Activated CD8-positive, alpha-beta T cell treated with anti-CD3 and anti-CD28 coated beads for 36 hours (primary cell): ENCODE data around the gene SPNS2. TPM values are rescaled to one million over a fixed set of nuclear protein-coding genes. Genes with fewer than 3 reads are reported as not detected.
A peak's percentile ranks its signal among the peaks of the same experiment; 100 is the strongest.

Source experiments
- ATAC-seq: fragments of 200-7000 bp; cut with Tn5 transposase; one replicate; pipeline ENCODE4 v1.10.0; 2021; ENCODE audit warnings: mild to moderate bottlenecking, moderate library complexity
- CTCF ChIA-PET: fragments of 350-600 bp; sonication (Branson Sonifier 250); formaldehyde crosslinking; loops from one replicate; lab custom pipeline; 2021; ENCODE audit warnings: antibody characterized with exemption; lab: Charles Lee
- POLR2A ChIA-PET: fragments of 350-600 bp; sonication (Branson Sonifier 250); formaldehyde crosslinking; loops from one replicate; lab custom pipeline; 2021; ENCODE audit warnings: antibody characterized with exemption; lab: Charles Lee
- DNase-seq: peaks from one replicate; pipeline ENCODE4 v3.0.0-alpha.2; 2020
- H3K27ac Mint-ChIP-seq: one replicate; pipeline ENCODE4 v1.8.0; 2021; ENCODE audit warnings: mild to moderate bottlenecking, mixed read lengths
- H3K27me3 Mint-ChIP-seq: one replicate; pipeline ENCODE4 v1.8.0; 2021; ENCODE audit warnings: mixed read lengths
- H3K36me3 Mint-ChIP-seq: one replicate; pipeline ENCODE4 v1.8.0; 2021; ENCODE audit warnings: low read depth, mixed read lengths
- H3K4me1 Mint-ChIP-seq: one replicate; pipeline ENCODE4 v1.8.0; 2021; ENCODE audit warnings: low read depth, mixed read lengths
- H3K4me3 Mint-ChIP-seq: one replicate; pipeline ENCODE4 v1.8.0; 2021; ENCODE audit warnings: mild to moderate bottlenecking, moderate library complexity, mixed read lengths
- H3K9me3 Mint-ChIP-seq: one replicate; pipeline ENCODE4 v1.8.0; 2021; ENCODE audit warnings: mixed read lengths
- intact Hi-C: fragments of 100-400 bp; cut with micrococcal nuclease; formaldehyde crosslinking; loops from one replicate; pipeline ENCODE4 v1.10.0; 2022
- total RNA-seq, 2 experiments: library from RNA; stranded (reverse); gene quantifications; one replicate each; pipeline ENCODE4 v1.2.3, GENCODE V29; 2021
- TF ChIP-seq, protein P1 (sequence below): fragments of 200-600 bp; IDR thresholded peaks from one replicate; pipeline ENCODE4 v1.8.0; 2022; ENCODE audit warnings: antibody characterized with exemption, mild to moderate bottlenecking

Gene SPNS2
- total RNA-seq, 2 experiments from 2014 or later: 0.95 to 1.2 TPM

DNA sequence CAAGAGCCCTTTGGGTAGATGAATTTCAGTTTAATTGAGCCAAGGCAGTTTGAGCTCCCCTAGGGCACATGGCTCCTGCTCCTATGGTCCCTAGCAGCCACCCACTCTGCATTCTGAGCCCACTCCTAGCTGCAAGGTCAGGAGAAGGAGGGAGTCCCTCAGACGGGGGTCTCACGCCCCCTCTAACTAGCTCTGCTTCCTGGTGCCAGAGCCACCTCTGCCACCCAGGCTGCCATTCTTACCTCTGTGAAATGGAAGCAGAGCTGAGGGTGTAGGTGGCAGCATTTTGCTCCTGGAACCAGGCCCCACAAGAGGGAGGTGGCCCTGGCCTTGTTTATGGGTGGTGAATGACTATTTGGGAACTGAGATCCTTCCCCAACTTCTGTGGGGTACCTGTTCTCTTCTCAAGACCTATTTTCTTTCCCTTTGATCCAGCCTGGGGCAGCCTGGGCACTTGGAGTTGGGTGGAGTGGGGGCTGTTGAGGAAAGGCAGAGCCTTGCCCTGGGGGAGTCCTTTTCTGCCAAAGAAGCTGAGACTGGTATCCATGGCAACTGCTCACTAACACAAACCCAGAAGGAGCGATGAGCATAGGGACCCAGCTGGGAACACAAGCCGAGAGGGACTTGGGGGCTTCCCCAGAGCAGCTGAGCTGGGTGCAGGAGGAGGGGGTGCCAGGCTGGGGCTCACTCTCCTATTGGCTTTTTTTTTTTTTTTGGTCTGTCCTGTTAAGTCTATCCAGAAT is 4.8 kb downstream of the SPNS2 start:
- H3K27ac Mint-ChIP-seq: no peak overlapping the region
- no peak for DNase-seq
- intact Hi-C loops: no loop called here
- ChIA-PET CTCF (interaction anchor here (1.2 kb wide), 1 partner anchor 33 kb away, joined by 3 read pairs; no protein-coding TSS in a partner anchor), POLR2A (interaction anchor here (1.0 kb wide), 1 partner anchor 33 kb away, joined by 3 read pairs; no protein-coding TSS in a partner anchor)
- H3K9me3 Mint-ChIP-seq: no peaks in the 10 kb centered on the region
- peaks cover 33% of the 10 kb centered on the region for H3K4me1 Mint-ChIP-seq
- peaks cover 28% of the 10 kb centered on the region for H3K27me3 Mint-ChIP-seq
- no peaks in the 10 kb centered on the region for H3K36me3 Mint-ChIP-seq
- ATAC-seq: no peak
- no peak overlapping the region for H3K4me3 Mint-ChIP-seq
- TF ChIP-seq, protein P1, sequence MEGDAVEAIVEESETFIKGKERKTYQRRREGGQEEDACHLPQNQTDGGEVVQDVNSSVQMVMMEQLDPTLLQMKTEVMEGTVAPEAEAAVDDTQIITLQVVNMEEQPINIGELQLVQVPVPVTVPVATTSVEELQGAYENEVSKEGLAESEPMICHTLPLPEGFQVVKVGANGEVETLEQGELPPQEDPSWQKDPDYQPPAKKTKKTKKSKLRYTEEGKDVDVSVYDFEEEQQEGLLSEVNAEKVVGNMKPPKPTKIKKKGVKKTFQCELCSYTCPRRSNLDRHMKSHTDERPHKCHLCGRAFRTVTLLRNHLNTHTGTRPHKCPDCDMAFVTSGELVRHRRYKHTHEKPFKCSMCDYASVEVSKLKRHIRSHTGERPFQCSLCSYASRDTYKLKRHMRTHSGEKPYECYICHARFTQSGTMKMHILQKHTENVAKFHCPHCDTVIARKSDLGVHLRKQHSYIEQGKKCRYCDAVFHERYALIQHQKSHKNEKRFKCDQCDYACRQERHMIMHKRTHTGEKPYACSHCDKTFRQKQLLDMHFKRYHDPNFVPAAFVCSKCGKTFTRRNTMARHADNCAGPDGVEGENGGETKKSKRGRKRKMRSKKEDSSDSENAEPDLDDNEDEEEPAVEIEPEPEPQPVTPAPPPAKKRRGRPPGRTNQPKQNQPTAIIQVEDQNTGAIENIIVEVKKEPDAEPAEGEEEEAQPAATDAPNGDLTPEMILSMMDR: no peak

DNA sequence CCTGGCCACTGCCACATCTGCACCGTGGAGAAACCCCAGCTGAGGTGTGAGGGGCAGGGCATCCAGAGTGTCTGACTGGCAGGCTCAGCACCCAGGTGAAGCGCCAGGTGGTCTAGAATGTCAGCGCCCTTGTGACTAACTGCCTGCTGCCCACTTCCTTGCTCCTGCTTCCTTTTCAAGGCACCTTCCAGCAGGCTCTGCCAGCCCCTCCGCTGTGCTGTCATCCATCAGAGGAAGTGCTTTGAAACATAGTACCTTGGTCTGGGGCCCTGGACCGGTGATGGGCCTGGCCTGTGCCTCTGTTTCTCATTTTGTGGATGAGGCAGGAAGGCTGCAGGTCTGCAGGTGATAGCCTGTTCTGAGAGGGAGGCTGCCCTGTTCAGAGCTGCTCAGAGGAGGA is 5.5 kb downstream of the SPNS2 start:
- Mint-ChIP-seq H3K4me1 (peaks cover 40% of the 10 kb centered on the region), H3K36me3 (no peaks in the 10 kb centered on the region), H3K9me3 (no peaks in the 10 kb centered on the region), H3K27ac (no peak overlapping the region), H3K27me3 (peaks cover 28% of the 10 kb centered on the region), H3K4me3 (no peak overlapping the region)
- DNase-seq (peak; percentile 38), ATAC-seq (peak; percentile 57)
- TF ChIP-seq, protein P1: no peak
- CTCF ChIA-PET: interaction anchor here (1.2 to 1.4 kb wide), 4 partner anchors 34 to 83 kb away, joined by 3 to 9 read pairs (median 4); no protein-coding TSS in a partner anchor
- intact Hi-C loops: no loop called here
- POLR2A ChIA-PET: interaction anchor here (0.6 to 1.6 kb wide), 3 partner anchors 11 to 48 kb away, joined by 3 to 4 read pairs (median 4); no protein-coding TSS in a partner anchor

- H3K27me3 Mint-ChIP-seq: peaks cover 20% of the 10 kb centered on the region
- no peak for ATAC-seq
- no peak overlapping the region for H3K27ac Mint-ChIP-seq
Measured at GRCh38 chr17:4505187-4505586, 6.5 kb downstream of the SPNS2 start.

DNA sequence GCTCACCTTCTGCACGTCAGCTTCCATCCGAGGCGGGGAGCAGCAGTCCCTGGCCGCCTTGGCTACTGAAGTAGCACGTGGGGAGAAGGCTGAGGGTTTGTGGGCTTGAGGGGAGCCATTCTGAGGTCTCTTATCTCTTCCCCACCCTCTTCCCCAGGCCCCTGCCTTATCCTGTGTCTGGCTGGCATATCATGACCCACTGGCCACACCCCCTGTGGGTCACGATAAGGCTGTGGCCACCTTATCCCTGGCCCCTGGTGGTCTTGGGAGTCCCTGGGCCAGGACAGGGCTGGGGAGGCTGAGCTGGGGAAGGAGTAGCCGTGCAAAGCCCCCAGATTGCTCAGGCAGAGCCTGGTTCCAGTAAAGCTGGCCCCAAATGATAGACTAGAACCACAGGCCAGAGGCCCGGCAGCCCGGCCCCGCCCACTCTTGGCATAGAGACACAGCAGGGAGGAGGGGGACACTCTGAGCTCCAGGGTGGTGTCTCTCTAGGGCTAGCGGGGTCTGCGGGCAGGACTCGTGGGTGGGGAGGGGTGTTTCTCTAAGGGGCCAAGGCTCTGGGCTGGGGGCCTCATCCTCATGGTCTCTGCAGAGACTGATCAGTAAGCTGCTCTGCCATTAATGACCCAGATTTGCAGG is 7.6 kb downstream of the SPNS2 start:
- DNase-seq (no peak), ATAC-seq (no peak)
- Mint-ChIP-seq H3K27me3 (peaks cover 9% of the 10 kb centered on the region), H3K9me3 (no peaks in the 10 kb centered on the region), H3K36me3 (no peaks in the 10 kb centered on the region), H3K4me3 (no peak overlapping the region), H3K4me1 (peaks cover 31% of the 10 kb centered on the region), H3K27ac (no peak overlapping the region)
- TF ChIP-seq, protein P1: no peak
- intact Hi-C loops: no loop called here
- CTCF ChIA-PET: interaction anchor here (1.1 kb wide), 1 partner anchor 85 kb away, joined by 3 read pairs; no protein-coding TSS in a partner anchor
- POLR2A ChIA-PET: no interaction called here

More at GRCh38 chr17:4505187-4505586, 6.5 kb downstream of the SPNS2 start:
- no peak overlapping the region for H3K4me3 Mint-ChIP-seq
- no peaks in the 10 kb centered on the region for H3K9me3 Mint-ChIP-seq
- DNase-seq: no peak
- peaks cover 39% of the 10 kb centered on the region for H3K4me1 Mint-ChIP-seq
- ChIA-PET POLR2A (interaction anchor here (1.6 kb wide), 1 partner anchor 12 kb away, joined by 4 read pairs; no protein-coding TSS in a partner anchor), CTCF (interaction anchor here (1.2 to 1.4 kb wide), 3 partner anchors 60 to 84 kb away, joined by 3 to 9 read pairs (median 4); no protein-coding TSS in a partner anchor)
- intact Hi-C loops: no loop called here
- TF ChIP-seq, protein P1: no peak
- no peaks in the 10 kb centered on the region for H3K36me3 Mint-ChIP-seq
